HG03575 (cell line): Measurements from ENCODE around the gene PPP1R9A.

Experiments
- ATAC-seq: cut with Tn5 transposase; IDR thresholded peaks from one replicate; pipeline ENCODE4 v1.9.1; 2021; ENCODE audit not compliant: unreplicated experiment, insufficient number of reproducible peaks, low FRiP score; ENCODE audit errors: extremely low read depth

PPP1R9A gene

GRCh38 chr7:95269640-95270039 lies 362.2 kb downstream of the PPP1R9A start:
- ATAC-seq, result no peak

GRCh38 chr7:95276114-95276513 lies 368.7 kb downstream of the PPP1R9A start:
- no peak for ATAC-seq

- ATAC-seq, result no peak
Measured at GRCh38 chr7:95279417-95279816, 372.0 kb downstream of the PPP1R9A start.

GRCh38 chr7:95286096-95286495 lies 378.7 kb downstream of the PPP1R9A start:
- ATAC-seq, result no peak

GRCh38 chr7:95290166-95290830 lies 382.9 kb downstream of the PPP1R9A start:
- ATAC-seq, result no peak

GRCh38 chr7:95295397-95295796 lies 388.0 kb downstream of the PPP1R9A start:
- ATAC-seq, result no peak

GRCh38 chr7:95296456-95296855 lies 389.1 kb downstream of the PPP1R9A start:
- ATAC-seq, result no peak

- ATAC-seq, result no peak
Measured at GRCh38 chr7:95297041-95297440, 389.6 kb downstream of the PPP1R9A start.

- no peak for ATAC-seq
Measured at GRCh38 chr7:95298091-95298490, 390.7 kb downstream of the PPP1R9A start.

- ATAC-seq, result no peak
Measured at GRCh38 chr7:95303013-95303905, 395.9 kb downstream of the PPP1R9A start.

- ATAC-seq, result no peak
Measured at GRCh38 chr7:95304990-95305389, 397.6 kb downstream of the PPP1R9A start.

- ATAC-seq, result no peak
Measured at GRCh38 chr7:95309951-95310350, 402.6 kb downstream of the PPP1R9A start.

- ATAC-seq, result no peak
Measured at GRCh38 chr7:95311389-95311788, 404.0 kb downstream of the PPP1R9A start.

- ATAC-seq, result no peak
Measured at GRCh38 chr7:95312561-95312960, 405.2 kb downstream of the PPP1R9A start.

GRCh38 chr7:95316588-95316987 lies 409.2 kb downstream of the PPP1R9A start:
- peak; percentile 65 for ATAC-seq

GRCh38 chr7:95317546-95317945 lies 410.2 kb downstream of the PPP1R9A start:
- ATAC-seq, result no peak

- no peak for ATAC-seq
Measured at GRCh38 chr7:95317966-95318365, 410.6 kb downstream of the PPP1R9A start.

GRCh38 chr7:95318501-95319100 lies 411.2 kb downstream of the PPP1R9A start:
- ATAC-seq, result no peak

- ATAC-seq, result no peak
Measured at GRCh38 chr7:95319570-95319969, 412.2 kb downstream of the PPP1R9A start.

- no peak for ATAC-seq
Measured at GRCh38 chr7:95320651-95321050, 413.3 kb downstream of the PPP1R9A start.
